Esophagus (tissue), 2 donors: ENCODE results near the gene EXD3. TPM values are rescaled to one million over a fixed set of nuclear protein-coding genes. Genes with fewer than 3 reads are reported as not detected.
A peak's percentile ranks its signal among the peaks of the same experiment; 100 is the strongest.

Experiments used
- H3K27ac ChIP-seq, 2 donors: one replicate each; pipeline ENCODE4 v1.5.1; 2013; ENCODE audit warnings: low read depth in 2 of 2, mild to moderate bottlenecking in 2 of 2, inconsistent platforms in 1 of 2, low read length in 1 of 2, moderate library complexity in 1 of 2
- H3K27me3 ChIP-seq, 2 donors: one replicate each; pipeline ENCODE4 v1.6.1; 2013; ENCODE audit warnings: low read length in 2 of 2, control low read depth in 1 of 2, mild to moderate bottlenecking in 1 of 2; ENCODE audit not compliant: insufficient read depth in 2 of 2, control insufficient read depth in 1 of 2
- H3K36me3 ChIP-seq, 2 donors: one replicate each; pipeline ENCODE4 v1.6.1; 2013; ENCODE audit warnings: low read length in 1 of 2; ENCODE audit not compliant: control insufficient read depth in 2 of 2, insufficient read depth in 2 of 2
- H3K4me1 ChIP-seq, 2 donors: one replicate each; pipeline ENCODE4 v1.6.1; 2013; ENCODE audit warnings: low read length in 1 of 2; ENCODE audit not compliant: control insufficient read depth in 2 of 2, insufficient read depth in 2 of 2
- H3K4me3 ChIP-seq, 2 donors: one replicate each; pipeline ENCODE4 v1.5.1; 2013; ENCODE audit warnings: low read length in 2 of 2, mild to moderate bottlenecking in 2 of 2, low read depth in 1 of 2, moderate library complexity in 1 of 2
- H3K9me3 ChIP-seq, 2 donors: one replicate each; pipeline ENCODE4 v1.6.1; 2013; ENCODE audit warnings: mild to moderate bottlenecking in 2 of 2, low read depth in 1 of 2, low read length in 1 of 2, moderate library complexity in 1 of 2; ENCODE audit not compliant: control insufficient read depth in 2 of 2, insufficient read depth in 1 of 2
- WGBS, 2 donors: extraction: QIAGEN DNeasy Blood & Tissue Kit; methylation state at CpG; one replicate each; pipeline ENCODE4 v1.1.7; 2013; 5-methylcytosine and 5-hydroxymethylcytosine counted together
- polyA plus RNA-seq, 2 donors: library from polyadenylated mRNA; stranded (reverse); fragments of 200-250 nt; gene quantifications; one replicate each; pipeline ENCODE4 v1.2.3, GENCODE V29; 2013
- donor health status: healthy with polysubstance abuse.
- donor health status: Bipolar disorder and iron deficiency.

Gene EXD3
- polyA plus RNA-seq, 2 donors: 9.7 to 20.8 TPM

- no peaks in the 10 kb centered on the region for H3K9me3 ChIP-seq
- no peaks in the 10 kb centered on the region for H3K27me3 ChIP-seq
- H3K4me1 ChIP-seq: no peaks in the 10 kb centered on the region
- H3K4me3 ChIP-seq: no peak overlapping the region
- H3K36me3 ChIP-seq: peaks cover 4 to 9% of the 10 kb centered on the region in 2 donors
- no peak overlapping the region for H3K27ac ChIP-seq
- WGBS, 2 donors: 82 to 87% methylated on average over 26 to 27 of the region's 27 CpGs
These were observed 25.0 kb upstream of the EXD3 start for GRCh38 chr9:137447722-137448601.

- peaks cover 4 to 9% of the 10 kb centered on the region in 2 donors for H3K36me3 ChIP-seq
- WGBS, 2 donors: 70 to 73% methylated on average over 21 of the region's 21 CpGs
- no peaks in the 10 kb centered on the region for H3K4me1 ChIP-seq
- H3K27ac ChIP-seq: no peak overlapping the region
- H3K9me3 ChIP-seq: no peaks in the 10 kb centered on the region
- peaks cover 0 to 2% of the 10 kb centered on the region in 2 donors for H3K27me3 ChIP-seq
- no peak overlapping the region for H3K4me3 ChIP-seq
These were observed 24.0 kb upstream of the EXD3 start for GRCh38 chr9:137446851-137447471.

GRCh38 chr9:137445930-137446431 lies 23.0 kb upstream of the EXD3 start:
- Histone ChIP-seq H3K4me3 (no peak overlapping the region), H3K4me1 (no peaks in the 10 kb centered on the region), H3K36me3 (peaks cover 4 to 9% of the 10 kb centered on the region in 2 donors), H3K27me3 (peaks cover 0 to 2% of the 10 kb centered on the region in 2 donors), H3K27ac (no peak overlapping the region), H3K9me3 (no peaks in the 10 kb centered on the region)
- WGBS, 2 donors: 36 to 50% methylated on average over 19 of the region's 19 CpGs

GRCh38 chr9:137445275-137445807 lies 22.4 kb upstream of the EXD3 start:
- H3K4me1 ChIP-seq: no peaks in the 10 kb centered on the region
- H3K9me3 ChIP-seq: no peaks in the 10 kb centered on the region
- H3K27ac ChIP-seq: no peak overlapping the region
- WGBS, 2 donors: 12 to 15% methylated on average over 14 of the region's 14 CpGs
- H3K4me3 ChIP-seq: no peak overlapping the region
- H3K27me3 ChIP-seq: peaks cover 0 to 2% of the 10 kb centered on the region in 2 donors
- H3K36me3 ChIP-seq: peaks cover 4 to 9% of the 10 kb centered on the region in 2 donors

- 85 to 86% methylated on average over 14 of the region's 14 CpGs for WGBS, 2 donors
- H3K36me3 ChIP-seq: peaks cover 2 to 4% of the 10 kb centered on the region in 2 donors
- no peaks in the 10 kb centered on the region for H3K4me1 ChIP-seq
- H3K4me3 ChIP-seq: no peak overlapping the region
- peaks cover 0 to 2% of the 10 kb centered on the region in 2 donors for H3K27me3 ChIP-seq
- H3K27ac ChIP-seq: no peak overlapping the region
- H3K9me3 ChIP-seq: no peaks in the 10 kb centered on the region
These were observed 21.3 kb upstream of the EXD3 start for GRCh38 chr9:137444106-137444790.

GRCh38 chr9:137441935-137442321 lies 19.0 kb upstream of the EXD3 start:
- peaks cover 0 to 5% of the 10 kb centered on the region in 2 donors for H3K27me3 ChIP-seq
- H3K36me3 ChIP-seq: no peaks in the 10 kb centered on the region
- H3K4me1 ChIP-seq: peaks cover 0 to 3% of the 10 kb centered on the region in 2 donors
- WGBS, 2 donors: 23 to 24% methylated on average over 4 to 7 of the region's 7 CpGs
- H3K27ac ChIP-seq: no peak overlapping the region
- H3K4me3 ChIP-seq: no peak overlapping the region
- H3K9me3 ChIP-seq: no peaks in the 10 kb centered on the region

GRCh38 chr9:137441289-137441934 lies 18.4 kb upstream of the EXD3 start, which contains the start of gene ENTPD8:
TSS of gene ENTPD8 (minus strand) at chr9:137441357. CDS start at chr9:137438285, 3,072 bp downstream.
- Histone ChIP-seq H3K4me3 (peak within 1 kb of the TSS in 1 of 2 donors; percentile 2), H3K27ac (no peak within 1 kb of the TSS), H3K36me3 (no peaks in the 10 kb centered on the region), H3K9me3 (no peaks in the 10 kb centered on the region), H3K27me3 (peaks cover 0 to 5% of the 10 kb centered on the region in 2 donors), H3K4me1 (peaks cover 0 to 3% of the 10 kb centered on the region in 2 donors)
- 1 to 2% methylated on average over 39 to 62 of the region's 62 CpGs for WGBS, 2 donors

GRCh38 chr9:137439158-137439714 lies 16.3 kb upstream of the EXD3 start:
- Histone ChIP-seq H3K27me3 (peaks cover 0 to 5% of the 10 kb centered on the region in 2 donors), H3K36me3 (no peaks in the 10 kb centered on the region), H3K9me3 (no peaks in the 10 kb centered on the region), H3K27ac (no peak overlapping the region), H3K4me1 (peaks cover 0 to 3% of the 10 kb centered on the region in 2 donors), H3K4me3 (no peak overlapping the region)
- 51 to 61% methylated on average over 18 of the region's 18 CpGs for WGBS, 2 donors
